OCI-LY3 (cell line): ENCODE results near the gene SAMD4B.

Experiments
- H2AFZ ChIP-seq: fragments of 200-600, 300-600 bp; shearing (Covaris generic); 2 replicates; pipeline ENCODE4 v1.6.0; 2014; ENCODE audit warnings: antibody characterized with exemption, low read depth, low read length
- H3K27ac ChIP-seq: fragments of 200-600, 300-600 bp; sonication (generic); 2 replicates; pipeline ENCODE4 v1.5.1; 2014; ENCODE audit warnings: mild to moderate bottlenecking, low read length, moderate library complexity, mixed read lengths
- H3K27me3 ChIP-seq: fragments of 200-600, 300-600 bp; sonication (generic); 2 replicates; pipeline ENCODE4 v1.6.1; 2014; ENCODE audit warnings: low read depth, low read length, mixed read lengths
- H3K36me3 ChIP-seq: fragments of 200-600, 300-600 bp; sonication (generic); replicated peaks from 2 replicates; pipeline ENCODE3; 2014; ENCODE audit warnings: low read depth, low read length, mixed read lengths
- H3K4me1 ChIP-seq: fragments of 300-600, 200-600 bp; sonication (generic); 2 replicates; pipeline ENCODE4 v1.6.1; 2014; ENCODE audit warnings: low read length, mixed read lengths
- H3K4me2 ChIP-seq: fragments of 200-600, 300-600 bp; sonication (generic); 2 replicates; pipeline ENCODE4 v1.6.1; 2014; ENCODE audit warnings: low read length, mixed read lengths
- H3K4me3 ChIP-seq: fragments of 300-600, 200-600 bp; sonication (generic); 2 replicates; pipeline ENCODE4 v1.5.1; 2014; ENCODE audit warnings: antibody characterized with exemption, mild to moderate bottlenecking, low read length, moderate library complexity
- H3K79me2 ChIP-seq: fragments of 300-600, 200-600 bp; shearing (Covaris generic); 2 replicates; pipeline ENCODE4 v1.6.1; 2014; ENCODE audit warnings: mild to moderate bottlenecking, low read length, mixed read lengths
- H3K9ac ChIP-seq: fragments of 300-600, 200-600 bp; shearing (Covaris generic); 2 replicates; pipeline ENCODE4 v1.6.0; 2014; ENCODE audit warnings: mild to moderate bottlenecking, low read length, moderate library complexity
- H3K9me3 ChIP-seq: fragments of 200-600, 300-600 bp; shearing (Covaris generic); 2 replicates; pipeline ENCODE4 v1.6.1; 2014; ENCODE audit warnings: low read length, mixed read lengths; ENCODE audit not compliant: insufficient read depth
- H4K20me1 ChIP-seq: fragments of 200-600, 300-600 bp; sonication (generic); 2 replicates; pipeline ENCODE4 v1.6.1; 2016; ENCODE audit warnings: low read length, mixed read lengths; ENCODE audit not compliant: insufficient read depth
- EZH2phosphoT487 ChIP-seq: fragments of 200-600 bp; shearing (Covaris generic); IDR thresholded peaks from 2 replicates; pipeline ENCODE4 v1.6.1; 2018; ENCODE audit warnings: antibody characterized with exemption, mixed run types, low read depth
- TF ChIP-seq, protein P1 (sequence below): fragments of 200-600, 300-600 bp; sonication (generic); IDR thresholded peaks from 2 replicates; pipeline ENCODE4 v1.5.1; 2014; ENCODE audit warnings: antibody characterized with exemption, low read length, low read depth

SAMD4B gene

DNA sequence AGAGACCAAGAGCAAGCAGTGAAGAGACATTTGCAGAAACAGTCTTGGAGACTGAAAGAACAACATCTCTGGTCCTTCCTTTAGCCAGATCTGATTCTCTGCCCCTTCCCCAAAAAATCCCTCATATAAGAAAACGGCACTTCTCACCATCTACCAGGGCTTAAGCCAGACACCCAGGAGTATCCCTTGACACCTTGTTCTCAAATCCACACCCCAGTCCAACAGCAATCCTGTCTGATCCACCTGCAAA, 68.5 kb downstream of the SAMD4B start:
- Histone ChIP-seq H4K20me1 (peaks cover 25% of the 10 kb centered on the region), H3K36me3 (peaks cover 35% of the 10 kb centered on the region), H3K4me2 (peak overlapping the region; percentile 96), H3K9ac (peak overlapping the region; percentile 97), H3K27ac (peak overlapping the region; percentile 93), H3K4me1 (peaks cover 31% of the 10 kb centered on the region), H3K4me3 (peak overlapping the region; percentile 88), H3K9me3 (no peaks in the 10 kb centered on the region), H3K79me2 (peaks cover 55% of the 10 kb centered on the region), H2AFZ (no peak overlapping the region), H3K27me3 (no peaks in the 10 kb centered on the region)
- TF ChIP-seq EZH2phosphoT487, result no peak
- TF ChIP-seq, protein P1, sequence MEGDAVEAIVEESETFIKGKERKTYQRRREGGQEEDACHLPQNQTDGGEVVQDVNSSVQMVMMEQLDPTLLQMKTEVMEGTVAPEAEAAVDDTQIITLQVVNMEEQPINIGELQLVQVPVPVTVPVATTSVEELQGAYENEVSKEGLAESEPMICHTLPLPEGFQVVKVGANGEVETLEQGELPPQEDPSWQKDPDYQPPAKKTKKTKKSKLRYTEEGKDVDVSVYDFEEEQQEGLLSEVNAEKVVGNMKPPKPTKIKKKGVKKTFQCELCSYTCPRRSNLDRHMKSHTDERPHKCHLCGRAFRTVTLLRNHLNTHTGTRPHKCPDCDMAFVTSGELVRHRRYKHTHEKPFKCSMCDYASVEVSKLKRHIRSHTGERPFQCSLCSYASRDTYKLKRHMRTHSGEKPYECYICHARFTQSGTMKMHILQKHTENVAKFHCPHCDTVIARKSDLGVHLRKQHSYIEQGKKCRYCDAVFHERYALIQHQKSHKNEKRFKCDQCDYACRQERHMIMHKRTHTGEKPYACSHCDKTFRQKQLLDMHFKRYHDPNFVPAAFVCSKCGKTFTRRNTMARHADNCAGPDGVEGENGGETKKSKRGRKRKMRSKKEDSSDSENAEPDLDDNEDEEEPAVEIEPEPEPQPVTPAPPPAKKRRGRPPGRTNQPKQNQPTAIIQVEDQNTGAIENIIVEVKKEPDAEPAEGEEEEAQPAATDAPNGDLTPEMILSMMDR, result no peak

DNA sequence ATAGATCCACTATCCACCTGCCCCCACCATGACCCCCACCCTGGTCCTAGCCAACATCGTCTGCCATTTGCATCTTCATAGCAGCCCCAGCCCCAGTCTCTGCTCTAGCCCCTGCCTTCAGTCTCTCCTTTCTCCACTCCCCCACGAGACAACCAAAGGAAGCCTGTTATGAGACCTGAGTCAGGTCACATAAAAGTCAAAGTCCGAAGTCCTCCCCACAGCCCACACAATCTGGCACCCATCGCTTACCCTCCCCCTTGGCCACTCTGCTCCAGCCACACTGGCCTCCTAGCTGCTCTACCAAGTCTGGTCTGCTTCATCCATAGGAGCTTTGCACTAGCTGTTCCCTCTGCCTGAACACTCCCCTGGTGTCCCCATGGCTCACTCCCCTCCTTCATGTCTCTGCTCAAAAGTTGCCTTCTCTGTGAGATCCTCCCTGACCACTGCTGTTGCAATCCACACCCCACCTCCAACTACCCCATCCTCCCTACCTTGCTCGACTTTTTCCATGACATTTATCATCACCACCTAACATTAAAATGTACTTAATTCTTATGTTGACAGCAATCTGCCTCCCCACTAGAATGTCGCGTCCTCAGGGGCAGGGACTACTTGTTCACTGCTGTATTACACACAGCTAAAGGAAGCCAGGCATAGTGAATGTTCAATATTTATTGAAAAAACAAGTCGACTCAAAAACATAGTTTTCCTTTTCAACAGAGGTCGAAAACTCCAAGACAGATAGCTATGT, 69.0 kb downstream of the SAMD4B start:
- H3K4me1 ChIP-seq, result peaks cover 28% of the 10 kb centered on the region
- peak overlapping the region; percentile 88 for H3K4me3 ChIP-seq
- peaks cover 38% of the 10 kb centered on the region for H3K36me3 ChIP-seq
- TF ChIP-seq, protein P1, result no peak
- no peak for TF ChIP-seq EZH2phosphoT487
- H3K9ac ChIP-seq, result peak overlapping the region; percentile 97
- peak overlapping the region; percentile 93 for H3K27ac ChIP-seq
- peaks cover 25% of the 10 kb centered on the region for H4K20me1 ChIP-seq
- peaks cover 55% of the 10 kb centered on the region for H3K79me2 ChIP-seq
- H3K27me3 ChIP-seq, result no peaks in the 10 kb centered on the region
- H3K4me2 ChIP-seq, result peak overlapping the region; percentile 96
- H2AFZ ChIP-seq, result no peak overlapping the region
- no peaks in the 10 kb centered on the region for H3K9me3 ChIP-seq

DNA sequence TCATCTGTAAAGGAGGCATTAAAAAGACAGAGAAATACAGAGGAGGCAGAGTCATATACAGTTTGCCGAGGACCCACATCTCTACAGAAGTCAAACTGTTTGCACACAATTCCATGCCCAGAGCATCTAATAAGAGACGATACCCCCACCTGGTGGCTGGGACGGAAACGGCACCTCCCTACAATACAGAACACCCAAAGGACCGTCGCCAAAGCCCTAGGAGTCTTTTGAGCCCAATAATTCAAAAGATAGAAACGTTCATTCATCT, 69.5 kb downstream of the SAMD4B start:
- Histone ChIP-seq H3K79me2 (peaks cover 54% of the 10 kb centered on the region), H3K9ac (peak overlapping the region; percentile 97), H3K4me3 (peak overlapping the region; percentile 88), H3K4me2 (peak overlapping the region; percentile 96), H2AFZ (no peak overlapping the region), H3K9me3 (no peaks in the 10 kb centered on the region), H3K36me3 (peaks cover 39% of the 10 kb centered on the region), H3K27me3 (no peaks in the 10 kb centered on the region), H3K4me1 (peaks cover 28% of the 10 kb centered on the region), H3K27ac (peak overlapping the region; percentile 93), H4K20me1 (peaks cover 25% of the 10 kb centered on the region)
- TF ChIP-seq, protein P1, result peak; percentile 99
- TF ChIP-seq EZH2phosphoT487, result no peak

DNA sequence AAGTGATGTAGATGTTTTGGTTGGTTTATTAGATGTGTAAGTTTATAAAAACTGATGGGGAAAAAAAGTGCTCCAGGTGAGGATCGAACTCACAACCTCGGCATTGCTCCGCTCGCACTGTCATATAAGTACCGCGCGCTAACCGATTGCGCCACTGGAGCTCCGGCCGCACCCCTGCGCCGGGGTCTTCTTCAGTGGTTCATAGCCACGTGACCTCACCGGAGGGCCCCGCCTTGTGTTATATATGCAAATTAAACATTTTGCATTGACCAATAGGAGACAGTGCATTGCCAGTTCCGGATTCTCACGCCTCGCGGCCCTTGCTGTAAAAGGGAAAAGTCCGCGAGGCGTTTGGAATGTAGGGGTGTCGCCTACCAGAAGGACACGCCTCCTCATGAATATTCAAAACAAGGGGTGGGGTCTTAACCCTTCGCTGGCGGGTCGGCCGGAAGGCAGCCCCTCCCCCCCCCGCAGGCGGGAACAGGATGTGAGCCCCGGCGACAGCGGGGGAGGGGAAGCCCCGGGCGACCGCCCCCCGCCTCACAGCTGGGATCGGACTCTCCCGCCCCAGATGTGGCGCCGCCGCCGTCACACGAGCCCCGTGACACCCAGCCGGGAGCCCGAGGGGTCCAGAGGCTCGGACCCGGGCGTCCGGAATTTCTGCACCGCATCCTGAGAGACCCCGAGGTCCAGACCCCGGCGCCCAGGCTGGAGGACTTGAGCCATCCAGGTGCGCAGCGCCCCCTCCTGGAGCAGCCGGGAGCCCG, 70.1 kb downstream of the SAMD4B start, which contains the start of gene PLEKHG2:
TSS of gene PLEKHG2 (plus strand) at position 570 of the 767 bp plus-strand sequence. CDS start 1,418 bp downstream, outside the sequence.
- H3K4me1 ChIP-seq, result peaks cover 28% of the 10 kb centered on the region
- peak within 1 kb of the TSS; percentile 96 for H3K4me2 ChIP-seq
- H3K4me3 ChIP-seq, result peak within 1 kb of the TSS; percentile 95
- H3K36me3 ChIP-seq, result peaks cover 34% of the 10 kb centered on the region
- H3K27ac ChIP-seq, result peak within 1 kb of the TSS; percentile 93
- H3K9me3 ChIP-seq, result no peaks in the 10 kb centered on the region
- H3K79me2 ChIP-seq, result peaks cover 49% of the 10 kb centered on the region
- peak within 1 kb of the TSS; percentile 62 for H2AFZ ChIP-seq
- H3K27me3 ChIP-seq, result no peaks in the 10 kb centered on the region
- TF ChIP-seq, protein P1, result peak; percentile 93
- no peak for TF ChIP-seq EZH2phosphoT487
- peak within 1 kb of the TSS; percentile 100 for H3K9ac ChIP-seq
- H4K20me1 ChIP-seq, result peaks cover 23% of the 10 kb centered on the region
